ENCODE measurements around the gene CTNNA3. TPM values are rescaled to one million over a fixed set of nuclear protein-coding genes. Genes with fewer than 3 reads are reported as not detected.
"Not testable (repeated sequence)": the region's sequence is repeated elsewhere in the genome, so short reads cannot be mapped to it uniquely, and the experiment has no call there.

Gene CTNNA3
- polyA plus RNA-seq, 1 experiment, result not detected

DNA sequence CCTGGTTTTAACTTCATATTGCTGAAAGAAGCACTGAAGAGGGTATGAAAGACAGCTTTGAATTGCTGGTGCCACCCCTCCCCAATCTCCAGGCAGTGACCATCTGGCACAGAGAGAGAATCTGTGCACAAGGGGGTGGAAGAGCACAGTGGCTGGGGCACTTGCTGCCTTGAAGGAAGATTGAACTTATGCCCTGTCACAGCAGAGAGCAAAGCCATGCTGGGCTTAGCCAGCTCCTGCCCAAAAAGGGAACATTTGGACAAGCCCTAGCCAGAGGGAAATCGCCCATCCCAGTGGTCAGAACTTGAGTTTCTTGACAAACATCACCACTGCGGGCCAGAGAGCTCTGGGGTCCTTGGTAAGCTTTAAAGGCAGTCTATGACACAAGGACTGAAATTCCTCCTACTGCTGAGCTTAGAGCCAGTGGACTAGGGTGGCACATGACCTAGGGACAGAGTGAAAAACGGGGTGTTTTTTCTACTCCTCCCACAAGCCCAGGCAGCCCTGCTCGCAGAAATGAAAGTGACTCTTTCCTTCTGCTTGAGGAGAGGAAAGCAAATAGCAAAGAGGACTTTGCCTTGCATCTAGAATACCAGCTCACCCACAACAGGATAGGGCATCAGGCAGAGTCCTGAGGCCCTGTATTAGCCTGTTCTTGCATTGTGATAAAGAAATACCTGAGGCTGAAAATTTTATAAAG is 257.2 kb downstream of the CTNNA3 start:
- CTCF ChIA-PET, result no interaction called here
- no peaks in the 10 kb centered on the region for H3K27me3 ChIP-seq (ENCODE audit: control insufficient read depth, insufficient read depth, low read length)
- no peak for TF ChIP-seq CTCF (IDR thresholded peaks at IDR 0.05; ENCODE audit: insufficient read depth, low read depth, low read length)
- no peak for DNase-seq (ENCODE audit: low read depth)
- H3K36me3 ChIP-seq (ENCODE audit: control insufficient read depth, insufficient read depth, low read length), result no peaks in the 10 kb centered on the region
- POLR2A ChIA-PET, result no interaction called here
- no peak overlapping the region for H3K4me3 ChIP-seq (ENCODE audit: low read depth, low read length)

- ChIA-PET POLR2A (no interaction called here), CTCF (no interaction called here)
- H3K4me3 ChIP-seq (ENCODE audit: low read depth, low read length), result no peak overlapping the region
- H3K36me3 ChIP-seq (ENCODE audit: control insufficient read depth, insufficient read depth, low read length), result no peaks in the 10 kb centered on the region
- no peak for TF ChIP-seq CTCF (IDR thresholded peaks at IDR 0.05; ENCODE audit: insufficient read depth, low read depth, low read length)
- no peak for DNase-seq (ENCODE audit: low read depth)
- no peaks in the 10 kb centered on the region for H3K27me3 ChIP-seq (ENCODE audit: control insufficient read depth, insufficient read depth, low read length)
Observed at GRCh38 chr10:67433276-67433675, 262.7 kb downstream of the CTNNA3 start.

DNA sequence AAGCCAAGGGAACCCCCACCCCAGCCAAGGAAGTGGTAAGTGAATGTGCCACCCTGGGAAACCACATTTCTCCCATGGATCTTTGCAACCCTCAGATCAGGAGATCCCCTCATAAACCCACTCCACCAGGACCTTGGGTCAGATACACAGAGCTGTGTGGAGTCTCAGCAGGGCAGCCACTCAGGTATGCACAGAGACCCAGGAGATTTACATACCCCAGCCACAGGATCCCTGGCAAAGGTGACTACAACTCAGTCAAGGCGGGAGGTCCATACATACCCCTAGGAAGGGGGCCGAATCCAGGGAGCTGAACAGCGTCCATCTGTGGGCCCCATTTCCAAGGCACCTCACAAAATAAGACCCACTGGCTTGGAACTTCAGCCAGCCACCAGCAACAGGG is 293.4 kb downstream of the CTNNA3 start:
- ChIA-PET POLR2A (no interaction called here), CTCF (no interaction called here)
- H3K27me3 ChIP-seq (ENCODE audit: control insufficient read depth, insufficient read depth, low read length), result no peaks in the 10 kb centered on the region
- H3K4me3 ChIP-seq (ENCODE audit: low read depth, low read length), result no peak overlapping the region
- TF ChIP-seq CTCF (IDR thresholded peaks at IDR 0.05; ENCODE audit: insufficient read depth, low read depth, low read length), result no peak
- no peak for DNase-seq (ENCODE audit: low read depth)
- H3K36me3 ChIP-seq (ENCODE audit: control insufficient read depth, insufficient read depth, low read length), result no peaks in the 10 kb centered on the region

GRCh38 chr10:67401711-67402110 is 294.3 kb downstream of the CTNNA3 start:
- H3K36me3 ChIP-seq (ENCODE audit: control insufficient read depth, insufficient read depth, low read length), result no peaks in the 10 kb centered on the region
- no peaks in the 10 kb centered on the region for H3K27me3 ChIP-seq (ENCODE audit: control insufficient read depth, insufficient read depth, low read length)
- DNase-seq (ENCODE audit: low read depth), result no peak
- CTCF ChIA-PET, result no interaction called here
- no peak for TF ChIP-seq CTCF (IDR thresholded peaks at IDR 0.05; ENCODE audit: insufficient read depth, low read depth, low read length)
- no peak overlapping the region for H3K4me3 ChIP-seq (ENCODE audit: low read depth, low read length)
- POLR2A ChIA-PET, result no interaction called here

DNA sequence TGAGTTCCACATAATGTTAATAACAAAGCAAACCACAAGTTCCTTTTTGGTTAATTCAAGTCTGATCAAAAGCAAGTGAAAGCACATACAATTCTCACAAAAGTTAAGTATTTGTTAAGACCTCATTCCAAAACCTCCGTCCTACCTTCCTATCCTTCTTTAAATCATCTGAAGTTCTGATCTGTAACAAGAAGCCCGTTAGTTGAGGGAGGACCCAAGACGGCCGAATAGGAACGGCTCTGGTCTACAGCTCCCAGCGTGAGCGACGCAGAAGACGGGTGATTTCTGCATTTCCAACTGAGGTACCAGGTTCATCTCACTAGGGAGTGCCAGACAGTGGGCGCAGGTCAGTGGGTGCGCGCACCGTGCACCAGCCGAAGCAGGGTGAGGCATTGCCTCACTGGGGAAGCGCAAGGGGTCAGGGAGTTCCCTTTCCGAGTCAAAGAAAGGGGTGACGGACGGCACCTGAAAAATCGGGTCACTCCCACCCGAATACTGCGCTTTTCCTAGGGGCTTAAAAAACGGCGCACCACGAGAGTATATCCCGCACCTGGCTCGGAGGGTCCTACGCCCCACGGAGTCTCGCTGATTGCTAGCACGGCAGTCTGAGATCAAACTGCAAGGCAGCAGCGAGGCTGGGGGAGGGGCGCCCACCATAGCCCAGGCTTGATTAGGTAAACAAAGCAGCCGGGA is 309.0 kb downstream of the CTNNA3 start:
- POLR2A ChIA-PET; H3K27me3 ChIP-seq (ENCODE audit: control insufficient read depth, insufficient read depth, low read length); CTCF ChIA-PET; DNase-seq (ENCODE audit: low read depth); H3K4me3 ChIP-seq (ENCODE audit: low read depth, low read length); H3K36me3 ChIP-seq (ENCODE audit: control insufficient read depth, insufficient read depth, low read length): not testable (repeated sequence)

DNA sequence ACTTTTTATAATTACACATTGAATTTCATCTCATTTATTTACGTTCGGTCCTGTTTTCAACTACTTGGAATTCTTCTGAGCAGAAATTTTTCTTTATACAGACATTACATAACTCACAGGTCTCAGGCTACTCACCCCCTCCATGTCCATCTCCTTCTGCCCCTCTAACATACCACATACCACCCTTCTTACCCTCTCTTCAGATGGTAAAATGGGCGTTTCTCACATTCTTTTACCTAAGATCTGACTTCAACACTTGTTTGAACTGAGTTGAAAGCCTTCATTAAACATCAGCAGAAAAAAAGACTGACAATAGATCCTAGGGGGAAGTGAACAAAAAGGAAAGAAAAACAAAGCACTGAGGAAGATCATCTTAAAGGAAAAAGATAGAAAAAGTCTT is 309.7 kb downstream of the CTNNA3 start:
- ChIA-PET CTCF (no interaction called here), POLR2A (no interaction called here)
- no peak overlapping the region for H3K4me3 ChIP-seq (ENCODE audit: low read depth, low read length)
- no peaks in the 10 kb centered on the region for H3K36me3 ChIP-seq (ENCODE audit: control insufficient read depth, insufficient read depth, low read length)
- no peaks in the 10 kb centered on the region for H3K27me3 ChIP-seq (ENCODE audit: control insufficient read depth, insufficient read depth, low read length)
- TF ChIP-seq CTCF (IDR thresholded peaks at IDR 0.05; ENCODE audit: insufficient read depth, low read depth, low read length), result no peak
- no peak for DNase-seq (ENCODE audit: low read depth)

Measured in BJ (cell line).